Measurements from ENCODE around the gene SMIM31.

- TF ChIP-seq, protein P1, sequence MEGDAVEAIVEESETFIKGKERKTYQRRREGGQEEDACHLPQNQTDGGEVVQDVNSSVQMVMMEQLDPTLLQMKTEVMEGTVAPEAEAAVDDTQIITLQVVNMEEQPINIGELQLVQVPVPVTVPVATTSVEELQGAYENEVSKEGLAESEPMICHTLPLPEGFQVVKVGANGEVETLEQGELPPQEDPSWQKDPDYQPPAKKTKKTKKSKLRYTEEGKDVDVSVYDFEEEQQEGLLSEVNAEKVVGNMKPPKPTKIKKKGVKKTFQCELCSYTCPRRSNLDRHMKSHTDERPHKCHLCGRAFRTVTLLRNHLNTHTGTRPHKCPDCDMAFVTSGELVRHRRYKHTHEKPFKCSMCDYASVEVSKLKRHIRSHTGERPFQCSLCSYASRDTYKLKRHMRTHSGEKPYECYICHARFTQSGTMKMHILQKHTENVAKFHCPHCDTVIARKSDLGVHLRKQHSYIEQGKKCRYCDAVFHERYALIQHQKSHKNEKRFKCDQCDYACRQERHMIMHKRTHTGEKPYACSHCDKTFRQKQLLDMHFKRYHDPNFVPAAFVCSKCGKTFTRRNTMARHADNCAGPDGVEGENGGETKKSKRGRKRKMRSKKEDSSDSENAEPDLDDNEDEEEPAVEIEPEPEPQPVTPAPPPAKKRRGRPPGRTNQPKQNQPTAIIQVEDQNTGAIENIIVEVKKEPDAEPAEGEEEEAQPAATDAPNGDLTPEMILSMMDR (IDR thresholded peaks at IDR 0.05 in 2 of 3, conservative IDR thresholded peaks at IDR 0.05 in 1 of 3; ENCODE audit: insufficient read depth in 2 of 3, low read depth in 1 of 3, low read length in 3 of 3) = no peak
- TF ChIP-seq EHMT2 (IDR thresholded peaks at IDR 0.05) (no peak), ZFX (CRISPR knock-in tag; IDR thresholded peaks at IDR 0.05) (no peak), EP300 (IDR thresholded peaks at IDR 0.05; ENCODE audit: low read length) (no peak), RAD21 (CRISPR knock-in tag; conservative IDR thresholded peaks at IDR 0.05 in 1 of 2, IDR thresholded peaks at IDR 0.05 in 1 of 2) (no peak), SREBF1 (IDR thresholded peaks at IDR 0.05; ENCODE audit: borderline replicate concordance, low read depth, low read length) (no peak), ZC3H8 (IDR thresholded peaks at IDR 0.05) (no peak), YY1 (IDR thresholded peaks at IDR 0.05; ENCODE audit: borderline replicate concordance in 1 of 3, control insufficient read depth in 1 of 3, extremely low read depth in 1 of 3, insufficient read depth in 3 of 3, insufficient read length in 1 of 3, insufficient replicate concordance in 2 of 3, low read depth in 1 of 3, low read length in 2 of 3) (no peak), NCOA2 (IDR thresholded peaks at IDR 0.05; ENCODE audit: partially characterized antibody in 2 of 2) (no peak), ZNF785 (CRISPR knock-in tag; IDR thresholded peaks at IDR 0.05) (no peak), ZNF311 (CRISPR knock-in tag; IDR thresholded peaks at IDR 0.05) (no peak), ZBTB40 (IDR thresholded peaks at IDR 0.05) (no peak), ZBTB40 (CRISPR knock-in tag; IDR thresholded peaks at IDR 0.05) (no peak)
- TF ChIP-seq, protein P2, sequence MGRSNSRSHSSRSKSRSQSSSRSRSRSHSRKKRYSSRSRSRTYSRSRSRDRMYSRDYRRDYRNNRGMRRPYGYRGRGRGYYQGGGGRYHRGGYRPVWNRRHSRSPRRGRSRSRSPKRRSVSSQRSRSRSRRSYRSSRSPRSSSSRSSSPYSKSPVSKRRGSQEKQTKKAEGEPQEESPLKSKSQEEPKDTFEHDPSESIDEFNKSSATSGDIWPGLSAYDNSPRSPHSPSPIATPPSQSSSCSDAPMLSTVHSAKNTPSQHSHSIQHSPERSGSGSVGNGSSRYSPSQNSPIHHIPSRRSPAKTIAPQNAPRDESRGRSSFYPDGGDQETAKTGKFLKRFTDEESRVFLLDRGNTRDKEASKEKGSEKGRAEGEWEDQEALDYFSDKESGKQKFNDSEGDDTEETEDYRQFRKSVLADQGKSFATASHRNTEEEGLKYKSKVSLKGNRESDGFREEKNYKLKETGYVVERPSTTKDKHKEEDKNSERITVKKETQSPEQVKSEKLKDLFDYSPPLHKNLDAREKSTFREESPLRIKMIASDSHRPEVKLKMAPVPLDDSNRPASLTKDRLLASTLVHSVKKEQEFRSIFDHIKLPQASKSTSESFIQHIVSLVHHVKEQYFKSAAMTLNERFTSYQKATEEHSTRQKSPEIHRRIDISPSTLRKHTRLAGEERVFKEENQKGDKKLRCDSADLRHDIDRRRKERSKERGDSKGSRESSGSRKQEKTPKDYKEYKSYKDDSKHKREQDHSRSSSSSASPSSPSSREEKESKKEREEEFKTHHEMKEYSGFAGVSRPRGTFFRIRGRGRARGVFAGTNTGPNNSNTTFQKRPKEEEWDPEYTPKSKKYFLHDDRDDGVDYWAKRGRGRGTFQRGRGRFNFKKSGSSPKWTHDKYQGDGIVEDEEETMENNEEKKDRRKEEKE (IDR thresholded peaks at IDR 0.05; ENCODE audit: borderline replicate concordance in 1 of 2, control insufficient read depth in 1 of 2, low read depth in 2 of 2, low read length in 1 of 2) = no peak
Observed at GRCh38 chr4:164807611-164808010, 53.7 kb downstream of the SMIM31 start.
